Liver (tissue), 9 donors: ENCODE measurements around the gene HOXB13. TPM values are rescaled to one million over a fixed set of nuclear protein-coding genes. Genes with fewer than 3 reads are reported as not detected.

Experiments
- DNase-seq: peaks from one replicate; pipeline ENCODE4 v3.0.0-alpha.2; 2017; ENCODE audit warnings: low spot score
- H3K27ac ChIP-seq, 2 donors: one replicate each; pipeline ENCODE4 v1.7.0; 2013; ENCODE audit warnings: inconsistent platforms in 2 of 2, low read length in 2 of 2, control low read depth in 1 of 2, low read depth in 1 of 2, mild to moderate bottlenecking in 1 of 2
- H3K27me3 ChIP-seq, 4 donors: one replicate each; pipeline versions ENCODE4 v1.6.1 to v1.7.0; 2013; ENCODE audit warnings: low read length in 3 of 4, inconsistent platforms in 1 of 4, mild to moderate bottlenecking in 1 of 4, moderate library complexity in 1 of 4; ENCODE audit not compliant: control insufficient read depth in 4 of 4, insufficient read depth in 4 of 4
- H3K36me3 ChIP-seq, 4 donors: one replicate each; pipeline versions ENCODE4 v1.6.1 to v1.7.0; 2013; ENCODE audit warnings: low read length in 3 of 4, mild to moderate bottlenecking in 3 of 4, low read depth in 1 of 4, moderate library complexity in 1 of 4; ENCODE audit not compliant: control insufficient read depth in 4 of 4, insufficient read depth in 3 of 4
- H3K4me1 ChIP-seq, 4 donors: one replicate each; pipeline versions ENCODE4 v1.6.1 to v1.7.0; 2013; ENCODE audit warnings: low read length in 3 of 4, mild to moderate bottlenecking in 3 of 4, moderate library complexity in 1 of 4; ENCODE audit not compliant: control insufficient read depth in 4 of 4, insufficient read depth in 4 of 4
- H3K4me3 ChIP-seq, 3 donors: one replicate each; pipeline versions ENCODE4 v1.6.1 to v1.7.0; 2013; ENCODE audit warnings: low read length in 3 of 3, control low read depth in 1 of 3, low read depth in 1 of 3, mild to moderate bottlenecking in 1 of 3
- H3K9ac ChIP-seq, 2 donors: one replicate each; pipeline ENCODE4 v1.7.0; 2013; ENCODE audit warnings: low read length in 2 of 2, mild to moderate bottlenecking in 2 of 2, moderate library complexity in 2 of 2, control low read depth in 1 of 2, low read depth in 1 of 2
- H3K9me3 ChIP-seq, 4 donors: one replicate each; pipeline versions ENCODE4 v1.6.1 to v1.7.0; 2013; ENCODE audit warnings: low read length in 3 of 4; ENCODE audit not compliant: control insufficient read depth in 4 of 4
- ATF3 ChIP-seq: IDR thresholded peaks from 2 replicates; pipeline ENCODE4 v1.6.1; 2016; ENCODE audit warnings: antibody characterized with exemption
- CTCF ChIP-seq: fragments of 150-350 bp; IDR thresholded peaks from 2 replicates; pipeline ENCODE4 v1.5.1; 2017; ENCODE audit warnings: improper control_type of control experiment, low read depth, low read length; ENCODE audit not compliant: missing input control
- EGR1 ChIP-seq, 2 donors: IDR thresholded peaks; 2 replicates each; pipeline ENCODE4 v1.6.1; 2016 to 2018; ENCODE audit warnings: antibody characterized with exemption in 2 of 2, low read depth in 2 of 2
- FOXA1 ChIP-seq: IDR thresholded peaks from 2 replicates; pipeline ENCODE4 v1.6.1; 2016; ENCODE audit warnings: antibody characterized with exemption
- FOXA2 ChIP-seq: IDR thresholded peaks from 2 replicates; pipeline ENCODE4 v1.6.1; 2016; ENCODE audit warnings: antibody characterized with exemption
- GABPA ChIP-seq, 2 donors: IDR thresholded peaks in 1 of 2; conservative IDR thresholded peaks in 1 of 2; 2 replicates each; pipeline ENCODE4 v1.6.1; 2016; ENCODE audit warnings: antibody characterized with exemption in 2 of 2, mild to moderate bottlenecking in 1 of 2, moderate library complexity in 1 of 2
- HNF4A ChIP-seq, 2 donors: conservative IDR thresholded peaks; 2 replicates each; pipeline ENCODE4 v1.6.1; 2016; ENCODE audit warnings: antibody characterized with exemption in 2 of 2, mild to moderate bottlenecking in 2 of 2
- HNF4G ChIP-seq: IDR thresholded peaks from 2 replicates; pipeline ENCODE4 v1.6.1; 2016; ENCODE audit warnings: antibody characterized with exemption
- JUND ChIP-seq, 2 donors: IDR thresholded peaks; 2 replicates each; pipeline ENCODE4 v1.6.1; 2016; ENCODE audit warnings: antibody characterized with exemption in 2 of 2
- MAX ChIP-seq: IDR thresholded peaks from 2 replicates; pipeline ENCODE4 v1.6.1; 2016; ENCODE audit warnings: antibody characterized with exemption
- NR2F2 ChIP-seq: IDR thresholded peaks from 2 replicates; pipeline ENCODE4 v1.6.1; 2016; ENCODE audit warnings: antibody characterized with exemption
- RAD21 ChIP-seq, 2 donors: IDR thresholded peaks; 2 replicates each; pipeline ENCODE4 v1.6.1; 2016; ENCODE audit warnings: antibody characterized with exemption in 2 of 2, mild to moderate bottlenecking in 2 of 2
- REST ChIP-seq: IDR thresholded peaks from 2 replicates; pipeline ENCODE4 v1.6.1; 2016; ENCODE audit warnings: antibody characterized with exemption, mild to moderate bottlenecking
- RXRA ChIP-seq, 2 donors: IDR thresholded peaks; 2 replicates each; pipeline ENCODE4 v1.6.1; 2017 to 2018; ENCODE audit warnings: antibody characterized with exemption in 2 of 2, mild to moderate bottlenecking in 1 of 2
- SP1 ChIP-seq: IDR thresholded peaks from 2 replicates; pipeline ENCODE4 v1.6.1; 2018; ENCODE audit warnings: antibody characterized with exemption, mild to moderate bottlenecking
- TAF1 ChIP-seq: conservative IDR thresholded peaks from 2 replicates; pipeline ENCODE4 v1.6.1; 2016; ENCODE audit warnings: antibody characterized with exemption, mild to moderate bottlenecking
- YY1 ChIP-seq: IDR thresholded peaks from 2 replicates; pipeline ENCODE4 v1.6.1; 2016; ENCODE audit warnings: antibody characterized with exemption, mild to moderate bottlenecking
- ZBTB33 ChIP-seq: IDR thresholded peaks from 2 replicates; pipeline ENCODE4 v1.6.1; 2016; ENCODE audit warnings: antibody characterized with exemption
- WGBS: extraction: QIAGEN DNeasy Blood & Tissue Kit; methylation state at CpG from one replicate; pipeline ENCODE4 v1.1.7; 2013; 5-methylcytosine and 5-hydroxymethylcytosine counted together
- polyA plus RNA-seq, 2 donors: library from polyadenylated mRNA; stranded (reverse) in 1 of 2; unstranded in 1 of 2; fragments of 200-250 nt in 1 of 2; fragments of >200 nt in 1 of 2; fragmentation: Nextera tagmentation in 1 of 2; extraction: Ambion mirVana in 1 of 2; gene quantifications; one replicate each; pipeline versions ENCODE4 v1.2.1 to v1.2.3, GENCODE V29; 2013 to 2015
- total RNA-seq, 2 donors: library from RNA; depleted of rRNA; stranded (reverse); fragments of >200 nt; gene quantifications; one replicate each; pipeline ENCODE4 v1.2.3, GENCODE V29; 2014
- donor health status: healthy.
- donor health status: healthy.
- donor health status: healthy.
- donor health status: healthy.
- donor health status: healthy.

HOXB13 gene
- total and polyA plus RNA-seq, 4 donors, result not detected

GRCh38 chr17:48701864-48702532 is 26.6 kb downstream of the HOXB13 start (continued):
- TF ChIP-seq RXRA (IDR thresholded peaks at IDR 0.05), result no peak

- Histone ChIP-seq H3K4me3 (no peak overlapping the region), H3K9ac (no peak overlapping the region), H3K36me3 (no peaks in the 10 kb centered on the region), H3K4me1 (no peaks in the 10 kb centered on the region), H3K27me3 (peaks cover 0 to 3% (median 1%) of the 10 kb centered on the region in 4 donors), H3K27ac (no peak overlapping the region), H3K9me3 (no peaks in the 10 kb centered on the region)
- 28% methylated on average over 1 of the region's 1 CpG for WGBS
- no peak for TF ChIP-seq JUND (IDR thresholded peaks at IDR 0.05)
- no peak for TF ChIP-seq ATF3
- no peak for TF ChIP-seq GABPA (IDR thresholded peaks at IDR 0.05 in 1 of 2, conservative IDR thresholded peaks at IDR 0.05 in 1 of 2)
- no peak for TF ChIP-seq TAF1
- TF ChIP-seq FOXA1, result no peak
- TF ChIP-seq HNF4G, result no peak
- TF ChIP-seq RXRA (IDR thresholded peaks at IDR 0.05), result no peak
- TF ChIP-seq CTCF, result no peak
- no peak for TF ChIP-seq HNF4A (conservative IDR thresholded peaks at IDR 0.05)
- TF ChIP-seq MAX, result no peak
- no peak for TF ChIP-seq FOXA2
- no peak for TF ChIP-seq ZBTB33
- TF ChIP-seq NR2F2, result no peak
- TF ChIP-seq EGR1 (IDR thresholded peaks at IDR 0.05; ENCODE audit: low read depth in 2 of 2), result no peak
- TF ChIP-seq SP1, result no peak
- no peak for TF ChIP-seq REST
- TF ChIP-seq RAD21 (IDR thresholded peaks at IDR 0.05), result no peak
- no peak for TF ChIP-seq YY1
- DNase-seq, result no peak
Observed at GRCh38 chr17:48693178-48693577, 35.4 kb downstream of the HOXB13 start.
